Liver (tissue), 3 donors: ENCODE results near the gene SLC30A9.
A peak's percentile ranks its signal among the peaks of the same experiment; 100 is the strongest.

Experiments
- ATF3 ChIP-seq: IDR thresholded peaks from 2 replicates; pipeline ENCODE4 v1.6.1; 2016; ENCODE audit warnings: antibody characterized with exemption
- EGR1 ChIP-seq, 2 donors: IDR thresholded peaks; 2 replicates each; pipeline ENCODE4 v1.6.1; 2016 to 2018; ENCODE audit warnings: antibody characterized with exemption in 2 of 2, low read depth in 2 of 2
- FOXA1 ChIP-seq: IDR thresholded peaks from 2 replicates; pipeline ENCODE4 v1.6.1; 2016; ENCODE audit warnings: antibody characterized with exemption
- GABPA ChIP-seq, 2 donors: IDR thresholded peaks in 1 of 2; conservative IDR thresholded peaks in 1 of 2; 2 replicates each; pipeline ENCODE4 v1.6.1; 2016; ENCODE audit warnings: antibody characterized with exemption in 2 of 2, mild to moderate bottlenecking in 1 of 2, moderate library complexity in 1 of 2
- HNF4A ChIP-seq, 2 donors: conservative IDR thresholded peaks; 2 replicates each; pipeline ENCODE4 v1.6.1; 2016; ENCODE audit warnings: antibody characterized with exemption in 2 of 2, mild to moderate bottlenecking in 2 of 2
- HNF4G ChIP-seq: IDR thresholded peaks from 2 replicates; pipeline ENCODE4 v1.6.1; 2016; ENCODE audit warnings: antibody characterized with exemption
- RAD21 ChIP-seq, 2 donors: IDR thresholded peaks; 2 replicates each; pipeline ENCODE4 v1.6.1; 2016; ENCODE audit warnings: antibody characterized with exemption in 2 of 2, mild to moderate bottlenecking in 2 of 2
- RXRA ChIP-seq, 2 donors: IDR thresholded peaks; 2 replicates each; pipeline ENCODE4 v1.6.1; 2017 to 2018; ENCODE audit warnings: antibody characterized with exemption in 2 of 2, mild to moderate bottlenecking in 1 of 2
- TAF1 ChIP-seq: conservative IDR thresholded peaks from 2 replicates; pipeline ENCODE4 v1.6.1; 2016; ENCODE audit warnings: antibody characterized with exemption, mild to moderate bottlenecking
- YY1 ChIP-seq: IDR thresholded peaks from 2 replicates; pipeline ENCODE4 v1.6.1; 2016; ENCODE audit warnings: antibody characterized with exemption, mild to moderate bottlenecking
- TF ChIP-seq, protein P1 (sequence below): fragments of 150-350 bp; IDR thresholded peaks from 2 replicates; pipeline ENCODE4 v1.5.1; 2017; ENCODE audit warnings: improper control_type of control experiment, low read depth, low read length; ENCODE audit not compliant: missing input control
- TF ChIP-seq, protein P2 (sequence below): IDR thresholded peaks from 2 replicates; pipeline ENCODE4 v1.6.1; 2016; ENCODE audit warnings: antibody characterized with exemption
- TF ChIP-seq, protein P3 (sequence below): IDR thresholded peaks from 2 replicates; pipeline ENCODE4 v1.6.1; 2016; ENCODE audit warnings: antibody characterized with exemption, mild to moderate bottlenecking
- donor health status: healthy.
- donor health status: healthy.

- TF ChIP-seq, protein P1, sequence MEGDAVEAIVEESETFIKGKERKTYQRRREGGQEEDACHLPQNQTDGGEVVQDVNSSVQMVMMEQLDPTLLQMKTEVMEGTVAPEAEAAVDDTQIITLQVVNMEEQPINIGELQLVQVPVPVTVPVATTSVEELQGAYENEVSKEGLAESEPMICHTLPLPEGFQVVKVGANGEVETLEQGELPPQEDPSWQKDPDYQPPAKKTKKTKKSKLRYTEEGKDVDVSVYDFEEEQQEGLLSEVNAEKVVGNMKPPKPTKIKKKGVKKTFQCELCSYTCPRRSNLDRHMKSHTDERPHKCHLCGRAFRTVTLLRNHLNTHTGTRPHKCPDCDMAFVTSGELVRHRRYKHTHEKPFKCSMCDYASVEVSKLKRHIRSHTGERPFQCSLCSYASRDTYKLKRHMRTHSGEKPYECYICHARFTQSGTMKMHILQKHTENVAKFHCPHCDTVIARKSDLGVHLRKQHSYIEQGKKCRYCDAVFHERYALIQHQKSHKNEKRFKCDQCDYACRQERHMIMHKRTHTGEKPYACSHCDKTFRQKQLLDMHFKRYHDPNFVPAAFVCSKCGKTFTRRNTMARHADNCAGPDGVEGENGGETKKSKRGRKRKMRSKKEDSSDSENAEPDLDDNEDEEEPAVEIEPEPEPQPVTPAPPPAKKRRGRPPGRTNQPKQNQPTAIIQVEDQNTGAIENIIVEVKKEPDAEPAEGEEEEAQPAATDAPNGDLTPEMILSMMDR, result no peak
- TF ChIP-seq YY1 (no peak), EGR1 (IDR thresholded peaks at IDR 0.05; ENCODE audit: low read depth in 2 of 2) (no peak), RAD21 (IDR thresholded peaks at IDR 0.05) (no peak), ATF3 (no peak), TAF1 (no peak), RXRA (IDR thresholded peaks at IDR 0.05) (peak; percentile 59 to 80), FOXA1 (no peak), HNF4G (no peak), GABPA (IDR thresholded peaks at IDR 0.05 in 1 of 2, conservative IDR thresholded peaks at IDR 0.05 in 1 of 2) (no peak), HNF4A (conservative IDR thresholded peaks at IDR 0.05) (no peak)
- TF ChIP-seq, protein P2, sequence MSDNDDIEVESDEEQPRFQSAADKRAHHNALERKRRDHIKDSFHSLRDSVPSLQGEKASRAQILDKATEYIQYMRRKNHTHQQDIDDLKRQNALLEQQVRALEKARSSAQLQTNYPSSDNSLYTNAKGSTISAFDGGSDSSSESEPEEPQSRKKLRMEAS, result no peak
- TF ChIP-seq, protein P3, sequence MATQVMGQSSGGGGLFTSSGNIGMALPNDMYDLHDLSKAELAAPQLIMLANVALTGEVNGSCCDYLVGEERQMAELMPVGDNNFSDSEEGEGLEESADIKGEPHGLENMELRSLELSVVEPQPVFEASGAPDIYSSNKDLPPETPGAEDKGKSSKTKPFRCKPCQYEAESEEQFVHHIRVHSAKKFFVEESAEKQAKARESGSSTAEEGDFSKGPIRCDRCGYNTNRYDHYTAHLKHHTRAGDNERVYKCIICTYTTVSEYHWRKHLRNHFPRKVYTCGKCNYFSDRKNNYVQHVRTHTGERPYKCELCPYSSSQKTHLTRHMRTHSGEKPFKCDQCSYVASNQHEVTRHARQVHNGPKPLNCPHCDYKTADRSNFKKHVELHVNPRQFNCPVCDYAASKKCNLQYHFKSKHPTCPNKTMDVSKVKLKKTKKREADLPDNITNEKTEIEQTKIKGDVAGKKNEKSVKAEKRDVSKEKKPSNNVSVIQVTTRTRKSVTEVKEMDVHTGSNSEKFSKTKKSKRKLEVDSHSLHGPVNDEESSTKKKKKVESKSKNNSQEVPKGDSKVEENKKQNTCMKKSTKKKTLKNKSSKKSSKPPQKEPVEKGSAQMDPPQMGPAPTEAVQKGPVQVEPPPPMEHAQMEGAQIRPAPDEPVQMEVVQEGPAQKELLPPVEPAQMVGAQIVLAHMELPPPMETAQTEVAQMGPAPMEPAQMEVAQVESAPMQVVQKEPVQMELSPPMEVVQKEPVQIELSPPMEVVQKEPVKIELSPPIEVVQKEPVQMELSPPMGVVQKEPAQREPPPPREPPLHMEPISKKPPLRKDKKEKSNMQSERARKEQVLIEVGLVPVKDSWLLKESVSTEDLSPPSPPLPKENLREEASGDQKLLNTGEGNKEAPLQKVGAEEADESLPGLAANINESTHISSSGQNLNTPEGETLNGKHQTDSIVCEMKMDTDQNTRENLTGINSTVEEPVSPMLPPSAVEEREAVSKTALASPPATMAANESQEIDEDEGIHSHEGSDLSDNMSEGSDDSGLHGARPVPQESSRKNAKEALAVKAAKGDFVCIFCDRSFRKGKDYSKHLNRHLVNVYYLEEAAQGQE, result no peak
Measured at GRCh38 chr4:42070463-42070862, 80.1 kb downstream of the SLC30A9 start.
